ENCODE data around the gene HLA-DMA.
"Not testable (repeated sequence)": the region's sequence is repeated elsewhere in the genome, so short reads cannot be mapped to it uniquely, and the experiment has no call there.

HLA-DMA gene

GRCh38 chr6:32946893-32947292, 6.0 kb downstream of the HLA-DMA start:
- no peak for DNase-seq (ENCODE audit: low read depth, low spot score)
- POLR2A ChIA-PET: no interaction called here
- no peak overlapping the region for H3K4me3 ChIP-seq (ENCODE audit: low read depth, low read length)
- CTCF ChIA-PET: interaction anchor here (0.8 to 2.6 kb wide), 10 partner anchors 14 to 78 kb away, joined by 3 to 49 read pairs (median 6); partner anchors contain the start of gene BRD2
- no peak for TF ChIP-seq CTCF (IDR thresholded peaks at IDR 0.05; ENCODE audit: insufficient read depth, low read length, missing control alignments)

GRCh38 chr6:32945953-32946352, 6.9 kb downstream of the HLA-DMA start:
- CTCF ChIA-PET: no interaction called here
- POLR2A ChIA-PET: no interaction called here
- TF ChIP-seq CTCF (IDR thresholded peaks at IDR 0.05; ENCODE audit: insufficient read depth, low read length, missing control alignments): no peak
- no peak overlapping the region for H3K4me3 ChIP-seq (ENCODE audit: low read depth, low read length)
- DNase-seq (ENCODE audit: low read depth, low spot score): no peak

- no peak overlapping the region for H3K4me3 ChIP-seq (ENCODE audit: low read depth, low read length)
- DNase-seq (ENCODE audit: low read depth, low spot score): no peak
- no peak for TF ChIP-seq CTCF (IDR thresholded peaks at IDR 0.05; ENCODE audit: insufficient read depth, low read length, missing control alignments)
- ChIA-PET CTCF (interaction anchor here (1.1 to 4.7 kb wide), 2 partner anchors 12 to 39 kb away, joined by 4 to 57 read pairs; no protein-coding TSS in a partner anchor), POLR2A (interaction anchor here (0.6 kb wide), 1 partner anchor 18 kb away, joined by 3 read pairs; no protein-coding TSS in a partner anchor)
Observed at GRCh38 chr6:32945108-32945760, 7.7 kb downstream of the HLA-DMA start.

GRCh38 chr6:32943864-32944649, 8.8 kb downstream of the HLA-DMA start:
- no peak for TF ChIP-seq CTCF (IDR thresholded peaks at IDR 0.05; ENCODE audit: insufficient read depth, low read length, missing control alignments)
- no peak for DNase-seq (ENCODE audit: low read depth, low spot score)
- ChIA-PET CTCF (interaction anchor here (0.9 to 6.5 kb wide), 7 partner anchors 10 to 105 kb away, joined by 3 to 66 read pairs (median 4); partner anchors contain the start of genes HLA-DMA and TAP2), POLR2A (no interaction called here)
- H3K4me3 ChIP-seq (ENCODE audit: low read depth, low read length): no peak overlapping the region

GRCh38 chr6:32942555-32943123, 10.3 kb downstream of the HLA-DMA start:
- H3K4me3 ChIP-seq (ENCODE audit: low read depth, low read length); POLR2A ChIA-PET; DNase-seq (ENCODE audit: low read depth, low spot score): not testable (repeated sequence)
- CTCF ChIA-PET: interaction anchor here (1.0 to 6.5 kb wide), 11 partner anchors 8 to 104 kb away, joined by 3 to 66 read pairs (median 4); partner anchors contain the start of genes HLA-DMA and TAP2

- CTCF ChIA-PET: interaction anchor here (1.1 to 11.6 kb wide), 8 partner anchors 8 to 59 kb away, joined by 3 to 337 read pairs (median 6); partner anchors contain the start of gene HLA-DMA
Observed at GRCh38 chr6:32941214-32941768, 11.6 kb downstream of the HLA-DMA start.

More at GRCh38 chr6:32941214-32941768, 11.6 kb downstream of the HLA-DMA start:
- H3K4me3 ChIP-seq (ENCODE audit: low read depth, low read length): no peak overlapping the region
- POLR2A ChIA-PET: interaction anchor here (2.3 kb wide), 1 partner anchor 30 kb away, joined by 16 read pairs; no protein-coding TSS in a partner anchor
- no peak for DNase-seq (ENCODE audit: low read depth, low spot score)
- no peak for TF ChIP-seq CTCF (IDR thresholded peaks at IDR 0.05; ENCODE audit: insufficient read depth, low read length, missing control alignments)
